Neutrophil (primary cell): Measurements from ENCODE around the gene ACACA.

Experiments used
- H3K27ac ChIP-seq: fragments of 200-600 bp; sonication (generic); 2 replicates; pipeline ENCODE4 v1.5.1; 2016; ENCODE audit warnings: mild to moderate bottlenecking, moderate library complexity
- H3K27me3 ChIP-seq: fragments of 200-600 bp; sonication (generic); 2 replicates; pipeline ENCODE4 v1.6.0; 2016; ENCODE audit warnings: mild to moderate bottlenecking
- H3K36me3 ChIP-seq: fragments of 200-600 bp; sonication (generic); 2 replicates; pipeline ENCODE4 v1.5.1; 2017
- H3K4me1 ChIP-seq, 2 experiments: fragments of 200-600 bp in 1 of 2; sonication (generic) in 1 of 2; 1 replicate in 1 of 2; 2 replicates in 1 of 2; pipeline versions ENCODE4 v1.5.1 to v1.6.1; 2013 to 2016; ENCODE audit warnings: low read depth in 1 of 2, low read length in 1 of 2, mild to moderate bottlenecking in 1 of 2, moderate library complexity in 1 of 2; ENCODE audit not compliant: control insufficient read depth in 1 of 2, insufficient read depth in 1 of 2
- H3K4me3 ChIP-seq, 2 experiments: fragments of 200-600 bp in 1 of 2; sonication (generic) in 1 of 2; 1 replicate in 1 of 2; 2 replicates in 1 of 2; pipeline ENCODE4 v1.5.1; 2013 to 2016; ENCODE audit warnings: low read depth in 1 of 2, low read length in 1 of 2, mild to moderate bottlenecking in 1 of 2, moderate library complexity in 1 of 2
- H3K9me3 ChIP-seq: fragments of 200-600 bp; sonication (generic); 2 replicates; pipeline ENCODE4 v1.5.1; 2016
- CTCF ChIP-seq: fragments of 200-600 bp; sonication (generic); IDR thresholded peaks from 2 replicates; pipeline ENCODE4 v1.5.1; 2016; ENCODE audit warnings: antibody characterized with exemption

Gene ACACA

DNA sequence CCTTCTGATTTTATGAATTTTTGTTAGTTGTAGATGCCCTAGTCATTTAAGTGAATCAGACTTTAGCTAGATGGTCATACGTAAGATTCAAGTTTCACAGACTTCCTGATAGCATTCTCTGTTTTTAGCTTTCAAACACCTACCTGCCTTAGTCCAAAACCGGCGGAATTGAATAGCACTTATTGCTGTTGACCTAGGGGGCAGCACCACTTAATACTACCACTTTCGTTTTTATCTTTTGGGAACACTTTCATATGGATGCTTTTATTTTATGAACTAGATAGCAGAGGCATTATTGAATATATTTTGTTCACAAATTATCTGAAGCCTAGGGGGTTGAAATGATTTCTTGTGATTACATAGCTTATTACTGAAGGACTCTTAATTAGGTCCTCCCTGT is 31.5 kb upstream of the ACACA start:
- peaks cover 49% of the 10 kb centered on the region for H3K36me3 ChIP-seq
- TF ChIP-seq CTCF, result no peak
- no peaks in the 10 kb centered on the region for H3K4me1 ChIP-seq
- H3K9me3 ChIP-seq, result no peaks in the 10 kb centered on the region
- no peak overlapping the region for H3K4me3 ChIP-seq
- no peak overlapping the region for H3K27ac ChIP-seq
- no peaks in the 10 kb centered on the region for H3K27me3 ChIP-seq

- Histone ChIP-seq H3K27me3 (no peaks in the 10 kb centered on the region), H3K4me3 (no peak overlapping the region), H3K36me3 (peaks cover 20% of the 10 kb centered on the region), H3K4me1 (no peaks in the 10 kb centered on the region), H3K27ac (no peak overlapping the region), H3K9me3 (no peaks in the 10 kb centered on the region)
- no peak for TF ChIP-seq CTCF
Observed at GRCh38 chr17:37432671-37433070, 26.0 kb upstream of the ACACA start.

GRCh38 chr17:37430051-37430627 is 23.5 kb upstream of the ACACA start:
- TF ChIP-seq CTCF, result no peak
- H3K36me3 ChIP-seq, result peaks cover 21% of the 10 kb centered on the region
- no peaks in the 10 kb centered on the region for H3K9me3 ChIP-seq
- no peaks in the 10 kb centered on the region for H3K27me3 ChIP-seq
- no peak overlapping the region for H3K27ac ChIP-seq
- no peaks in the 10 kb centered on the region for H3K4me1 ChIP-seq
- H3K4me3 ChIP-seq, result no peak overlapping the region

- Histone ChIP-seq H3K36me3 (peaks cover 28% of the 10 kb centered on the region), H3K9me3 (no peaks in the 10 kb centered on the region), H3K27me3 (no peaks in the 10 kb centered on the region), H3K4me3 (no peak overlapping the region), H3K4me1 (no peaks in the 10 kb centered on the region), H3K27ac (no peak overlapping the region)
- no peak for TF ChIP-seq CTCF
Observed at GRCh38 chr17:37429453-37429852, 22.8 kb upstream of the ACACA start.

- H3K27me3 ChIP-seq, result no peaks in the 10 kb centered on the region
- no peaks in the 10 kb centered on the region for H3K9me3 ChIP-seq
- H3K4me3 ChIP-seq, result no peak overlapping the region
- H3K27ac ChIP-seq, result no peak overlapping the region
- peaks cover 32% of the 10 kb centered on the region for H3K36me3 ChIP-seq
- no peak for TF ChIP-seq CTCF
- H3K4me1 ChIP-seq, result no peaks in the 10 kb centered on the region
Observed at GRCh38 chr17:37429039-37429438, 22.4 kb upstream of the ACACA start.

DNA sequence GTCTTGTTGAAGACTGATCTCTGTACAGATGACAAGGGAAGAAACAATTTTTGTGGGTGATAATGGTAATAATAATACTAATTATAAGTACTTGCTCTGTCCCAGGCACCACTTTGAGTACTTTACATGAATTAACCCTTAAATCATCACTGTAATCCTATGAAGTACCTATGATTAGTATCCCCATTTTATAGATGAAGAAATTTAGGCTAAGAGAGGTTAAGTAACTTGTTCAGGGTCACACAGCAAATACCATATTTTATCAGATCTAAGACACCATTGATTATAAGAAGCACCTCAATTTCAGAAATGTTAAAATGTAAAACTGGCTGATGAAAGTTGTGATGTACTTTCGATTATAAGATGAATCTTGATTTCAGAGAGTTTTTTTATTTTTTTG is 18.6 kb upstream of the ACACA start:
- Histone ChIP-seq H3K9me3 (no peaks in the 10 kb centered on the region), H3K27ac (no peak overlapping the region), H3K4me1 (no peaks in the 10 kb centered on the region), H3K27me3 (no peaks in the 10 kb centered on the region), H3K4me3 (no peak overlapping the region), H3K36me3 (peaks cover 40% of the 10 kb centered on the region)
- TF ChIP-seq CTCF, result no peak
